ENCODE measurements around the gene TMEM17.

DNA sequence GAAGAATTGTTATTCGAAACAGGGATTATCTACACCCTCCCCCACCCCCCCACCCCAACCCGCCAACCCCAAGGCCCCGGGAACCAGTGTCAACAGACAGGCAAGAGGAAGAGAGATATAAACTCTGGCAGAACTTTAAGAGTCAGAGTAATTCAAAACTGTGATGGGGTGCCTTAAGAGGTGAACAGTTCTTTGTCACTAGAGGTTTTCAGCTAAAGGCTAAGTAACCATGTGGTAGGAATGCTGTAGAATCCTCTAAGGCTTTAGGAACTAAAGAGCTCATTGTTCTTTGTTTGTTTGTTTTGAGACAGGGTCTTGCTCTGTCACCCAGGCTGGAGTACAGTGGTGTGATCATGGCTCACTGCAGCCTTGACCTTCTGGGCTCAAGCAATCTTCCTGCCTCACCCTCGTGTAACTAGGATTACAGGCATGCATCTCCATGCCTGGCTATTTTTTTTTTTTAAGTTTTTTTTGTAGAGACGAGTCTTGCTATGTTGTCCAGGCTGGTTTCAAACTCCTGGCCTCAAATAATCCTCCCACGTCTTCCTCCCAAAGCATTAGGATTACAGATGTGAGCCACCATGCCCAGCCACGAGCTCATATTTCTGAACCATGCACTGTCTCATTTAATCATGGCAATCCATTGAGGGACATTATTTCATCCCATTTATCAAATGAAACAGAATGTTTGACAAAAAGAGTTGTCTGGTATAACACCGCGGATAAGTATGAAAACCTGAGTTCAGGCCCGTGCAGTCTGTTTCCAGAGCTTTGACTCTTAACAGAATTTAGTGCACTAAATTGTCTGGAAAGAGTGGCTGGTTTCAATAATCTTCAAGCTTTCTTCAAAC is 20.8 kb upstream of the TMEM17 start:
- TF ChIP-seq, protein P1, sequence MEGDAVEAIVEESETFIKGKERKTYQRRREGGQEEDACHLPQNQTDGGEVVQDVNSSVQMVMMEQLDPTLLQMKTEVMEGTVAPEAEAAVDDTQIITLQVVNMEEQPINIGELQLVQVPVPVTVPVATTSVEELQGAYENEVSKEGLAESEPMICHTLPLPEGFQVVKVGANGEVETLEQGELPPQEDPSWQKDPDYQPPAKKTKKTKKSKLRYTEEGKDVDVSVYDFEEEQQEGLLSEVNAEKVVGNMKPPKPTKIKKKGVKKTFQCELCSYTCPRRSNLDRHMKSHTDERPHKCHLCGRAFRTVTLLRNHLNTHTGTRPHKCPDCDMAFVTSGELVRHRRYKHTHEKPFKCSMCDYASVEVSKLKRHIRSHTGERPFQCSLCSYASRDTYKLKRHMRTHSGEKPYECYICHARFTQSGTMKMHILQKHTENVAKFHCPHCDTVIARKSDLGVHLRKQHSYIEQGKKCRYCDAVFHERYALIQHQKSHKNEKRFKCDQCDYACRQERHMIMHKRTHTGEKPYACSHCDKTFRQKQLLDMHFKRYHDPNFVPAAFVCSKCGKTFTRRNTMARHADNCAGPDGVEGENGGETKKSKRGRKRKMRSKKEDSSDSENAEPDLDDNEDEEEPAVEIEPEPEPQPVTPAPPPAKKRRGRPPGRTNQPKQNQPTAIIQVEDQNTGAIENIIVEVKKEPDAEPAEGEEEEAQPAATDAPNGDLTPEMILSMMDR (IDR thresholded peaks at IDR 0.05): no peak
- no peak for TF ChIP-seq EZH2phosphoT487 (IDR thresholded peaks at IDR 0.05)

All from neural progenitor cell (in vitro differentiated cells).